Panc1 (cell line): ENCODE results near the gene TIMM22.

Experiments
- CTCF ChIP-seq: fragments of 450-650 bp; IDR thresholded peaks from 2 replicates; pipeline ENCODE4 v1.5.1; 2017; ENCODE audit warnings: mild to moderate bottlenecking
- POLR2AphosphoS5 ChIP-seq: IDR thresholded peaks from 2 replicates; pipeline ENCODE4 v1.6.1; 2012; ENCODE audit warnings: mild to moderate bottlenecking, low read depth, low read length, moderate library complexity
- REST ChIP-seq, 2 experiments: IDR thresholded peaks; 2 replicates each; pipeline ENCODE4 v1.6.1; 2011 to 2012; ENCODE audit warnings: low read depth in 2 of 2, control low read depth in 1 of 2, low read length in 1 of 2, mild to moderate bottlenecking in 1 of 2, moderate library complexity in 1 of 2; ENCODE audit not compliant: insufficient read depth in 1 of 2
- SIN3A ChIP-seq: IDR thresholded peaks from 2 replicates; pipeline ENCODE4 v1.6.1; 2012; ENCODE audit warnings: low read depth, mild to moderate bottlenecking, low read length, moderate library complexity, borderline replicate concordance; ENCODE audit not compliant: insufficient read depth

- TF ChIP-seq CTCF, result no peak
- no peak for TF ChIP-seq REST (IDR thresholded peaks at IDR 0.05; ENCODE audit: insufficient read depth in 1 of 2, low read depth in 2 of 2, low read length in 1 of 2)
- no peak for TF ChIP-seq POLR2AphosphoS5
- TF ChIP-seq SIN3A, result no peak
Measured at GRCh38 chr17:1032391-1032790, 35.5 kb downstream of the TIMM22 start.
